IgD-negative memory B cell (primary cell): ENCODE results near the gene CPLX1. TPM values are rescaled to one million over a fixed set of nuclear protein-coding genes. Genes with fewer than 3 reads are reported as not detected.
A peak's percentile ranks its signal among the peaks of the same experiment; 100 is the strongest.

ENCODE experiments used
- H3K27ac Mint-ChIP-seq, 3 donors: one replicate each; pipeline ENCODE4 v1.8.0; 2020 to 2022; ENCODE audit warnings: mild to moderate bottlenecking in 3 of 3, mixed read lengths in 3 of 3, moderate library complexity in 1 of 3
- H3K27me3 Mint-ChIP-seq: one replicate; pipeline ENCODE4 v1.8.0; 2021; ENCODE audit warnings: mixed read lengths
- H3K36me3 Mint-ChIP-seq: one replicate; pipeline ENCODE4 v1.8.0; 2020; ENCODE audit warnings: mild to moderate bottlenecking, mixed read lengths
- H3K4me1 Mint-ChIP-seq, 3 donors: one replicate each; pipeline ENCODE4 v1.8.0; 2020 to 2022; ENCODE audit warnings: mixed read lengths in 3 of 3, mild to moderate bottlenecking in 1 of 3
- H3K4me3 Mint-ChIP-seq, 4 donors: one replicate each; pipeline ENCODE4 v1.8.0; 2020 to 2022; ENCODE audit warnings: mild to moderate bottlenecking in 4 of 4, mixed read lengths in 4 of 4, moderate library complexity in 3 of 4
- H3K9me3 Mint-ChIP-seq, 3 donors: one replicate each; pipeline ENCODE4 v1.8.0; 2020 to 2021; ENCODE audit warnings: mixed read lengths in 3 of 3, mild to moderate bottlenecking in 1 of 3
- polyA plus RNA-seq: library from polyadenylated mRNA; unstranded; fragments of 300-500 nt; fragmentation: Illumina TruSeq; gene quantifications from one replicate; pipeline ENCODE4 v1.2.3, GENCODE V29; 2021

Gene CPLX1
- polyA plus RNA-seq, 1 donor from 2014 or later = not detected

DNA sequence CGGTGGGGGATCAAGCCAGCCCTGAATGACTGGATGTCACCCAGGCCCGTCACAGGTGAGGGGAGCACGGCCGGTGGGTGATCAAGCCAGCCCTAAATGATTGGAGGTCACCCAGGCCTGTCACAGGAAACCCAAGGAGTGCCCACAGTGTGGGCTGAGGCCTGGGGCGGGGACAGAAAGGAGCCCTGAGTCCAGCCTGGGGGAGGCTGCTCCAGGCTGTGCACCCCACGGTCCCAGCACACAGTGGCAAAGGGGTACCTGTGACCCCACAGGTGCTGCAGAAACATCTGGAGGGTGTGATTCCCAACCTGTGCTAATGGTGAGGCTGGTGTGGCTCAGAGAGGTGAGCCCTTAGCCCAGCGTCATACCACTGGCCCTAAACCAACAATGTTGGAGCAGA is 6.2 kb upstream of the CPLX1 start:
- Mint-ChIP-seq H3K4me3 (no peak overlapping the region), H3K4me1 (peaks cover 0 to 3% (median 3%) of the 10 kb centered on the region in 3 donors), H3K27ac (no peak overlapping the region), H3K36me3 (no peaks in the 10 kb centered on the region), H3K27me3 (peaks cover 10% of the 10 kb centered on the region), H3K9me3 (no peaks in the 10 kb centered on the region)

GRCh38 chr4:831483-831805 is 5.5 kb upstream of the CPLX1 start:
- H3K27ac Mint-ChIP-seq = no peak overlapping the region
- no peaks in the 10 kb centered on the region for H3K9me3 Mint-ChIP-seq
- H3K4me3 Mint-ChIP-seq = peak overlapping the region in 1 of 4 donors; percentile 32
- H3K4me1 Mint-ChIP-seq = peaks cover 0 to 3% (median 3%) of the 10 kb centered on the region in 3 donors
- no peaks in the 10 kb centered on the region for H3K36me3 Mint-ChIP-seq
- H3K27me3 Mint-ChIP-seq = peaks cover 10% of the 10 kb centered on the region

- H3K4me3 Mint-ChIP-seq = no peak overlapping the region
- H3K27ac Mint-ChIP-seq = no peak overlapping the region
- H3K27me3 Mint-ChIP-seq = peaks cover 10% of the 10 kb centered on the region
- peaks cover 0 to 3% (median 3%) of the 10 kb centered on the region in 3 donors for H3K4me1 Mint-ChIP-seq
- no peaks in the 10 kb centered on the region for H3K36me3 Mint-ChIP-seq
- no peaks in the 10 kb centered on the region for H3K9me3 Mint-ChIP-seq
Measured at GRCh38 chr4:830601-831482, 4.9 kb upstream of the CPLX1 start.

GRCh38 chr4:829761-830600 is 4.1 kb upstream of the CPLX1 start:
- H3K4me1 Mint-ChIP-seq = peaks cover 0 to 3% (median 3%) of the 10 kb centered on the region in 3 donors
- H3K4me3 Mint-ChIP-seq = no peak overlapping the region
- H3K36me3 Mint-ChIP-seq = no peaks in the 10 kb centered on the region
- peaks cover 10% of the 10 kb centered on the region for H3K27me3 Mint-ChIP-seq
- no peaks in the 10 kb centered on the region for H3K9me3 Mint-ChIP-seq
- H3K27ac Mint-ChIP-seq = no peak overlapping the region

DNA sequence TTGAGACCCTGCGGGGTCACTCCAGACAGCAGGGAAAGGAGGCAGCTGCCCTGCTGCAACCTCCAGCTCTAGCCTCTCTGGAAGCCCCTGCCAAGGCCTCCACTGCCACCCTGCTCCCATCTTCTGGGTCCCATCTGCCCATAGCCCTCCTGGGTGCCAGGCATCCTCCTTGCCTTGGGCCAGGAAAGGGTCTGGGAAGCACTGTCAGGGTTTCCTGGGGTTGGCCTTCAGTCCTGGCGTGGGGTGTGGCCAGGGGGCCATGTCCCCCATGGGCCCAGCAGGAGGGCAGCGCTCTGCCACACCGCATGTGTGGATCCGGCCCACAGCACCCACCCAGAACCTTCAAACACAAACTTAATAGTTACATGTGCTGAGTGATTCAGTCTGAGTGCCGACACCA is 3.4 kb upstream of the CPLX1 start:
- no peaks in the 10 kb centered on the region for H3K36me3 Mint-ChIP-seq
- H3K9me3 Mint-ChIP-seq = no peaks in the 10 kb centered on the region
- no peak overlapping the region for H3K27ac Mint-ChIP-seq
- peaks cover 0 to 3% (median 3%) of the 10 kb centered on the region in 3 donors for H3K4me1 Mint-ChIP-seq
- H3K27me3 Mint-ChIP-seq = peaks cover 14% of the 10 kb centered on the region
- no peak overlapping the region for H3K4me3 Mint-ChIP-seq

DNA sequence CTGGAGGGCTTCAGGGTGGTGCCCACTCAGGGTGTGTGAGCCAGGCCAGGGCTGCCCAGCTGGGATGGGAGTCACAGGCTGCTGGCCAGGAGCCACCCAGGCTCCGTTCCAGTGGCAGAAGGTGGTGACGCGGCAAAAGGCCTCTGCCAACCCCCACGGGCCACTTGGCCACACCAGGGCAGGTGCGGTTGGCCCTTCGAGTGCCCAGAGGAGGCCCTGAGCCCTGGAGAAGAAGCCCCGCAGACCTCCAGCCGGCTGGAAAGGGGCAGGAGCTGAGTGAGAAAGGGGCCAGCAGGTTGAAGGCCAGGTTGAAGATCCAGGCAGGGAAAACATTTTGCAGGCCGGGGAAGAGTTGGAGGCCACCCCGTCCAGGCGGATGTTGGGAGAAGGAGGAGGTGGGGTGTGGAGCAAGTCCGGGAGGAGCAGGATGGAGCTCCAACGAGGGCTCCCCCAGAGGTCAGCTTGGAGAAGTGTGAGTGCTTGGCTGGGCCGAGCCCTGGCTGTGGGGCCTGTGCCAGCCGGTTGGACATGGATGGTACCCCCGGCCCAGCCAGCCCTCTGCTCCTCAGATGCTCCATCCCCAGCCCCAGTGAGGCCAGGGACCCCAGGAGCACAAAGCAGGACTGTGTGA is 2.8 kb upstream of the CPLX1 start:
- Mint-ChIP-seq H3K9me3 (no peaks in the 10 kb centered on the region), H3K27ac (no peak overlapping the region), H3K4me3 (no peak overlapping the region), H3K36me3 (no peaks in the 10 kb centered on the region), H3K4me1 (peaks cover 0 to 3% (median 3%) of the 10 kb centered on the region in 3 donors), H3K27me3 (peaks cover 14% of the 10 kb centered on the region)

DNA sequence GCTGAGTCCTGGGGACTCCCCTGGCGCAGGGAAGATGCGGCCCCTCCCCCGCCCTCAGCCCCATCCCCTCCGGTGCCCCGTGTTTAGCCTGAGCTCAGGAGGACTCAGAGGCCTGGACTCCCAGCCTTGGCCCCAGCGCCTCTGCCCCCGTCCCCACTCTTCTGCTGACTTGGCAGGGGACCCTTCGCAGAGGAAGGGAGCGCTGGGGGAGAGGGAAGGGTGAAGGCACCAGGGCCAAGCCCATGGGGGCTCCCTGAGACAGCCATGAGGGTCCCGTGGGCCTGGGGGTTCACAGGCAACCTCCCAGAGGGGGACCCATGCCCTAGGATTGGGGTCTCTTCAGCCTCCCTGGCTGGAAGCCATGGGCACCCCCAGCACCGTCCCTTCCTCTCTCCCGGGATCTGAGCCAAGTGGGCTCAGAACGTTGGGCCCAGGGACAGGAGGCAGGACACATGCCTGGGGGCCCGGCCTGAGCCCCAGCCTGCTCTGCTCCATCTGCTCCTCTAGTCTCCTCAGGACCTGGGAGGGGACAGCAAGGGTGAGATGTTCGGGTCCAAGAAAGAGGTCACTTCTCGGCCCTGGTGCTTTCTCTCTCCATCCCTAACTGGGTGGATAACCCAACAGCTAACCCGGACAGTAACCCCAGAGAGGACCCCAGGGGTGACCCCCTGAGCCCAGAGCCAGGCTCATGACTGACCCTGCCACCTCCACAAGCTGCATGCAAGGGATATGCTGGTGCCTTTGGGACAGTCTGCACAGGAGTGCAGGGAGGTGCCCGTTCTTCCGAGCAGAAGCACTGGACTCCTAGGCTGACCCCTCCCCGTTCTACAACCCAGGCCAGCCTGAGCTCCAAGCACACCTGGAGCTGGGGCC is 1.5 kb upstream of the CPLX1 start:
- Mint-ChIP-seq H3K4me3 (peak overlapping the region in 2 of 4 donors; percentile 0 to 63), H3K27me3 (peaks cover 19% of the 10 kb centered on the region), H3K27ac (peak overlapping the region in 1 of 3 donors; percentile 81), H3K9me3 (no peaks in the 10 kb centered on the region), H3K4me1 (peaks cover 0 to 3% (median 0%) of the 10 kb centered on the region in 3 donors), H3K36me3 (no peaks in the 10 kb centered on the region)

GRCh38 chr4:826508-827208 is 729 bp upstream of the CPLX1 start:
- no peak overlapping the region for H3K27ac Mint-ChIP-seq
- peaks cover 25% of the 10 kb centered on the region for H3K27me3 Mint-ChIP-seq
- H3K4me3 Mint-ChIP-seq = peak overlapping the region in 1 of 4 donors; percentile 46
- peaks cover 0 to 1% (median 0%) of the 10 kb centered on the region in 3 donors for H3K9me3 Mint-ChIP-seq
- H3K36me3 Mint-ChIP-seq = no peaks in the 10 kb centered on the region
- peaks cover 0 to 3% (median 0%) of the 10 kb centered on the region in 3 donors for H3K4me1 Mint-ChIP-seq

DNA sequence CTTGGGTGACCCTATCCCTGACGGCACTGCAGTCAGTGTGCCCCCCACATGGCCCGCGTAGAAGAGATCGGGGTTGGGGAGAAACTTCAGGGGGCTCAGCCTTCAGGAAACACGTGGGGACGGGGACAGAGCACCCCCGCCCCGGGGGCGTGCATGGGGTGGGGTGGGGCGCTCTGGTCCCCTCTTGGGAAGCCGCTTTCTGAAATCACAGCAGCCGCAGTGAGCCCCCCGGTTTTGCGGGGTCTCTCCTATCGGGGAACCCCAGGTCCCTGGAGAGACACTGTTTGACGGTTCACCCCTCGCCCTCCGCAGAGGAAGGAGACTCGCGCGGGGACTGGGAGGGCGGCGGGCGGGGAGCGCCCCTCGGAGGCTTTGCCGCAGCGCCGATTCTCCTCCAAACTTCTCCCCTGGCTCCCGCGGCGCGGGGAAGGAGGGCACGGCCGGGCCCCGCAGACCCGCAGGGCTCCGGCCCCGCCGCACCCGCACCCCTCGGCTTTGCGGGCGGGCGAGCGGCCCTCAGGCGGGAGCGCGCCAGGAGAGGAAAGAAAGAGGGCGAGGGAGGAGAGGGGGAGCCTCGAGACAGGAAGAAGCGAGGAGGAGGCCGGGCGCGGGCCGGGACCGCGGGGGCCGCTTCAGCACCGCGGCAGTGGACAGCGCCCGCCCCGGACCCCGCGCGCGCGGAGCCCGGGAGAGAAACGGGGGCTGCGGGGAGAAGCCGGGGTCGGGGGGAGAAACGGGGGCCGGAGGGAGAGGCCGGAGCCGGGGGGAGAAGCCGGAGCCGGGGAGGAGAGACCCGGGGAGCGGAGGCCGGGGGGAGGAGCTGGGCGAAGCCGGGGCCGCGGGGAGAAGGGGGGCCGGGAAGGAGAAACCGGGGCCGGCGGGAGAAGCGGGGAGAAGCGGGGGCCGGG is 612 bp downstream of the CPLX1 start:
- Mint-ChIP-seq H3K27ac (no peak overlapping the region), H3K27me3 (peaks cover 34% of the 10 kb centered on the region), H3K4me1 (peaks cover 0 to 3% (median 0%) of the 10 kb centered on the region in 3 donors), H3K36me3 (no peaks in the 10 kb centered on the region), H3K4me3 (peak overlapping the region in 2 of 4 donors; percentile 37 to 39), H3K9me3 (peaks cover 0 to 1% (median 0%) of the 10 kb centered on the region in 3 donors)

- H3K27me3 Mint-ChIP-seq = peaks cover 37% of the 10 kb centered on the region
- peak overlapping the region in 3 of 4 donors; percentile 37 to 70 (median 44) for H3K4me3 Mint-ChIP-seq
- H3K9me3 Mint-ChIP-seq = peaks cover 0 to 4% (median 1%) of the 10 kb centered on the region in 3 donors
- H3K36me3 Mint-ChIP-seq = no peaks in the 10 kb centered on the region
- H3K27ac Mint-ChIP-seq = no peak overlapping the region
- peaks cover 0 to 3% (median 0%) of the 10 kb centered on the region in 3 donors for H3K4me1 Mint-ChIP-seq
Measured at GRCh38 chr4:824461-825062, 1.4 kb downstream of the CPLX1 start.

- Mint-ChIP-seq H3K4me3 (peak overlapping the region in 1 of 4 donors; percentile 70), H3K36me3 (no peaks in the 10 kb centered on the region), H3K27ac (no peak overlapping the region), H3K27me3 (peaks cover 37% of the 10 kb centered on the region), H3K9me3 (peaks cover 0 to 4% (median 1%) of the 10 kb centered on the region in 3 donors), H3K4me1 (peaks cover 0 to 3% (median 0%) of the 10 kb centered on the region in 3 donors)
Measured at GRCh38 chr4:823761-824460, 2.0 kb downstream of the CPLX1 start.

GRCh38 chr4:823176-823760 is 2.7 kb downstream of the CPLX1 start:
- Mint-ChIP-seq H3K27ac (peak overlapping the region in 2 of 3 donors; percentile 45 to 63), H3K36me3 (no peaks in the 10 kb centered on the region), H3K9me3 (peaks cover 0 to 4% (median 1%) of the 10 kb centered on the region in 3 donors), H3K4me3 (peak overlapping the region in 1 of 4 donors; percentile 30), H3K27me3 (peaks cover 39% of the 10 kb centered on the region), H3K4me1 (peaks cover 0 to 3% (median 0%) of the 10 kb centered on the region in 3 donors)
